SU-DHL-6 (cell line): ENCODE data around the gene CD47.

Source experiments
- CTCF ChIP-seq: fragments of 200-600 bp; sonication (generic); IDR thresholded peaks from one replicate; pipeline ENCODE4 v1.5.1; 2017; ENCODE audit warnings: antibody characterized with exemption, mild to moderate bottlenecking, low read length, moderate library complexity; ENCODE audit not compliant: insufficient read depth, poor library complexity, severe bottlenecking
- EZH2phosphoT487 ChIP-seq: fragments of 200-600 bp; sonication (generic), shearing (Covaris generic); conservative IDR thresholded peaks from 2 replicates; pipeline ENCODE4 v1.6.1; 2018; ENCODE audit warnings: mild to moderate bottlenecking, antibody characterized with exemption, low read length, moderate library complexity, mixed read lengths

GRCh38 chr3:108064293-108064887 is 26.4 kb downstream of the CD47 start:
- TF ChIP-seq EZH2phosphoT487, result no peak
- TF ChIP-seq CTCF, result no peak
